ENCODE measurements around the gene DAZAP2. TPM values are rescaled to one million over a fixed set of nuclear protein-coding genes. Genes with fewer than 3 reads are reported as not detected.

The DAZAP2 gene
- polyA plus RNA-seq, 1 donor from 2014 or later = 97.9 TPM

- no peak overlapping the region for H2AFZ ChIP-seq (ENCODE audit: low read depth, low read length)
- H3K9ac ChIP-seq (ENCODE audit: low read length) = no peak overlapping the region
- H3K27ac ChIP-seq (ENCODE audit: low read length) = no peak overlapping the region
- H3K4me2 ChIP-seq (ENCODE audit: low read length) = no peak overlapping the region
- no peaks in the 10 kb centered on the region for H3K79me2 ChIP-seq (replicated peaks; ENCODE audit: insufficient read depth, low read length)
- no peak overlapping the region for H3K4me3 ChIP-seq (ENCODE audit: low read length)
- H4K20me1 ChIP-seq (ENCODE audit: insufficient read depth) = no peaks in the 10 kb centered on the region
- H3K9me3 ChIP-seq (ENCODE audit: low read length) = no peaks in the 10 kb centered on the region
- TF ChIP-seq CTCF (IDR thresholded peaks at IDR 0.05; ENCODE audit: poor library complexity, severe bottlenecking) (no peak), POLR2AphosphoS5 (IDR thresholded peaks at IDR 0.05) (no peak), RAD21 (conservative IDR thresholded peaks at IDR 0.05) (no peak)
- H3F3A ChIP-seq (ENCODE audit: insufficient read depth, low read length, poor library complexity, severe bottlenecking) = no peaks in the 10 kb centered on the region
- H3K9me2 ChIP-seq (ENCODE audit: insufficient read depth, low read length) = no peaks in the 10 kb centered on the region
- peaks cover 14% of the 10 kb centered on the region for H3K36me3 ChIP-seq (ENCODE audit: insufficient read depth, low read length)
- H3K27me3 ChIP-seq (ENCODE audit: insufficient read depth, low read depth, low read length) = no peaks in the 10 kb centered on the region
Measured at GRCh38 chr12:51192284-51192671, 46.3 kb upstream of the DAZAP2 start.

DNA sequence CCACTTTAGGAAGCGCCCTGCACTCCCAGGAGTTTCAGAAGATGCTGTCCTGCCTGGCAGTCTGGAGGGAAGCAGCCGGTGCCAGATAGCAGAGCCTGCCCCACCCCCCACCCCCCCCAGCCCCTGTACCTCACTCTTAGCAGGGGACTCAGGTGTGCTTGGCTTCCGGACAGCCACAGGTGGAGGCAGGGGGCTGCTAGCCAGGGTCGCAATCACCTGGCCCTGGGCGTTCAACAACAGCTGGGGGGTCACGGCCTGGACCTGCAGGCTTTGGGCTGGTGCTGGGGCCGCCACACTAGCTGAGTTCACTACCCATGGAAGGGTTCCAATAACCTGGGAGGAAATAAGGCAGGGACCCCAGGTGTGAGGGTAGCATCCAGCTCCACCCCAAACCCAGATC lies 42.8 kb upstream of the DAZAP2 start:
- H3K9me3 ChIP-seq (ENCODE audit: low read length) = no peaks in the 10 kb centered on the region
- no peak overlapping the region for H3K4me3 ChIP-seq (ENCODE audit: low read length)
- H3K36me3 ChIP-seq (ENCODE audit: insufficient read depth, low read length) = peaks cover 12% of the 10 kb centered on the region
- TF ChIP-seq MXI1 (conservative IDR thresholded peaks at IDR 0.05; ENCODE audit: poor library complexity, severe bottlenecking) (no peak), SMC3 (conservative IDR thresholded peaks at IDR 0.05; ENCODE audit: poor library complexity) (no peak), CTCF (IDR thresholded peaks at IDR 0.05; ENCODE audit: poor library complexity, severe bottlenecking) (no peak), RAD21 (conservative IDR thresholded peaks at IDR 0.05) (no peak), TAF1 (IDR thresholded peaks at IDR 0.05; ENCODE audit: low read depth) (no peak), EZH2 (IDR thresholded peaks at IDR 0.05; ENCODE audit: borderline replicate concordance, insufficient read depth, low read length, poor library complexity, severe bottlenecking) (no peak), POLR2AphosphoS5 (IDR thresholded peaks at IDR 0.05) (no peak), EP300 (conservative IDR thresholded peaks at IDR 0.05; ENCODE audit: poor library complexity, severe bottlenecking) (no peak)
- TF ChIP-seq, protein P1, sequence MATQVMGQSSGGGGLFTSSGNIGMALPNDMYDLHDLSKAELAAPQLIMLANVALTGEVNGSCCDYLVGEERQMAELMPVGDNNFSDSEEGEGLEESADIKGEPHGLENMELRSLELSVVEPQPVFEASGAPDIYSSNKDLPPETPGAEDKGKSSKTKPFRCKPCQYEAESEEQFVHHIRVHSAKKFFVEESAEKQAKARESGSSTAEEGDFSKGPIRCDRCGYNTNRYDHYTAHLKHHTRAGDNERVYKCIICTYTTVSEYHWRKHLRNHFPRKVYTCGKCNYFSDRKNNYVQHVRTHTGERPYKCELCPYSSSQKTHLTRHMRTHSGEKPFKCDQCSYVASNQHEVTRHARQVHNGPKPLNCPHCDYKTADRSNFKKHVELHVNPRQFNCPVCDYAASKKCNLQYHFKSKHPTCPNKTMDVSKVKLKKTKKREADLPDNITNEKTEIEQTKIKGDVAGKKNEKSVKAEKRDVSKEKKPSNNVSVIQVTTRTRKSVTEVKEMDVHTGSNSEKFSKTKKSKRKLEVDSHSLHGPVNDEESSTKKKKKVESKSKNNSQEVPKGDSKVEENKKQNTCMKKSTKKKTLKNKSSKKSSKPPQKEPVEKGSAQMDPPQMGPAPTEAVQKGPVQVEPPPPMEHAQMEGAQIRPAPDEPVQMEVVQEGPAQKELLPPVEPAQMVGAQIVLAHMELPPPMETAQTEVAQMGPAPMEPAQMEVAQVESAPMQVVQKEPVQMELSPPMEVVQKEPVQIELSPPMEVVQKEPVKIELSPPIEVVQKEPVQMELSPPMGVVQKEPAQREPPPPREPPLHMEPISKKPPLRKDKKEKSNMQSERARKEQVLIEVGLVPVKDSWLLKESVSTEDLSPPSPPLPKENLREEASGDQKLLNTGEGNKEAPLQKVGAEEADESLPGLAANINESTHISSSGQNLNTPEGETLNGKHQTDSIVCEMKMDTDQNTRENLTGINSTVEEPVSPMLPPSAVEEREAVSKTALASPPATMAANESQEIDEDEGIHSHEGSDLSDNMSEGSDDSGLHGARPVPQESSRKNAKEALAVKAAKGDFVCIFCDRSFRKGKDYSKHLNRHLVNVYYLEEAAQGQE (IDR thresholded peaks at IDR 0.05; ENCODE audit: borderline replicate concordance) = no peak
- H3K27ac ChIP-seq (ENCODE audit: low read length) = no peak overlapping the region
- H3K4me2 ChIP-seq (ENCODE audit: low read length) = no peak overlapping the region
- no peaks in the 10 kb centered on the region for H3K79me2 ChIP-seq (replicated peaks; ENCODE audit: insufficient read depth, low read length)
- H2AFZ ChIP-seq (ENCODE audit: low read depth, low read length) = no peak overlapping the region
- no peaks in the 10 kb centered on the region for H3F3A ChIP-seq (ENCODE audit: insufficient read depth, low read length, poor library complexity, severe bottlenecking)
- no peak overlapping the region for H3K9ac ChIP-seq (ENCODE audit: low read length)
- H4K20me1 ChIP-seq (ENCODE audit: insufficient read depth) = no peaks in the 10 kb centered on the region
- no peaks in the 10 kb centered on the region for H3K9me2 ChIP-seq (ENCODE audit: insufficient read depth, low read length)
- H3K27me3 ChIP-seq (ENCODE audit: insufficient read depth, low read depth, low read length) = no peaks in the 10 kb centered on the region

Data from neural cell (in vitro differentiated cells).